GM12878 (cell line): ENCODE results near the gene ACSL1.

Experiments used
- CTCF ChIP-seq, 3 experiments: IDR thresholded peaks in 2 of 3; conservative IDR thresholded peaks in 1 of 3; 2 replicates each; pipeline ENCODE4 v1.5.1; 2011; ENCODE audit warnings: low read depth in 3 of 3, low read length in 3 of 3, mild to moderate bottlenecking in 3 of 3, control low read depth in 2 of 3, moderate library complexity in 2 of 3, inconsistent platforms in 1 of 3, mixed read lengths in 1 of 3; ENCODE audit not compliant: control insufficient read depth in 2 of 3, insufficient read depth in 1 of 3; ENCODE audit errors: extremely low read depth in 1 of 3
- GATAD2B ChIP-seq: fragments of 450-650 bp; conservative IDR thresholded peaks from 2 replicates; pipeline ENCODE4 v1.6.1; 2017; ENCODE audit warnings: low read depth, mild to moderate bottlenecking, moderate library complexity

- TF ChIP-seq GATAD2B = no peak
- TF ChIP-seq CTCF (IDR thresholded peaks at IDR 0.05 in 2 of 3, conservative IDR thresholded peaks at IDR 0.05 in 1 of 3; ENCODE audit: control insufficient read depth in 2 of 3, extremely low read depth in 1 of 3, insufficient read depth in 1 of 3, low read depth in 3 of 3, low read length in 3 of 3) = no peak
These were observed 24.2 kb upstream of the ACSL1 start for GRCh38 chr4:184850018-184850417.
